Keratinocyte (primary cell): ENCODE results near the gene POLD2. TPM values are rescaled to one million over a fixed set of nuclear protein-coding genes. Genes with fewer than 3 reads are reported as not detected.

Experiments
- DNase-seq: peaks from one replicate; pipeline ENCODE4 v3.0.0-alpha.2; 2011; ENCODE audit warnings: low read depth, missing footprints, low spot score
- FAIRE-seq: peaks from 2 replicates; lab custom pipeline; 2011; peaks lifted over from hg19 to GRCh38; lab: Jason Lieb, UNC
- H2AFZ ChIP-seq: 2 replicates; pipeline ENCODE4 v1.6.0; 2012; ENCODE audit warnings: low read length, control low read depth, inconsistent platforms; ENCODE audit not compliant: control insufficient read depth
- H3K27ac ChIP-seq: 2 replicates; pipeline ENCODE4 v1.5.1; 2011; ENCODE audit warnings: low read length; ENCODE audit not compliant: control insufficient read depth, insufficient read depth
- H3K27me3 ChIP-seq: 3 replicates; pipeline ENCODE4 v1.6.0; 2011; ENCODE audit warnings: low read length; ENCODE audit not compliant: control insufficient read depth, insufficient read depth; ENCODE audit errors: extremely low read depth
- H3K36me3 ChIP-seq, 2 experiments: 2 replicates in 1 of 2; 3 replicates in 1 of 2; pipeline ENCODE4 v1.5.1; 2011; ENCODE audit warnings: low read length in 2 of 2, mild to moderate bottlenecking in 1 of 2; ENCODE audit not compliant: control insufficient read depth in 2 of 2, insufficient read depth in 2 of 2; ENCODE audit errors: extremely low read depth in 1 of 2
- H3K4me1 ChIP-seq: 3 replicates; pipeline ENCODE4 v1.5.1; 2011; ENCODE audit warnings: low read length; ENCODE audit not compliant: control insufficient read depth, insufficient read depth; ENCODE audit errors: extremely low read depth
- H3K4me2 ChIP-seq: 3 replicates; pipeline ENCODE4 v1.6.0; 2011; ENCODE audit warnings: low read depth, low read length; ENCODE audit not compliant: control insufficient read depth, insufficient read depth; ENCODE audit errors: extremely low read depth
- H3K4me3 ChIP-seq, 3 experiments: fragments of 200-600 bp in 1 of 3; sonication (generic) in 1 of 3; 2 replicates in 2 of 3; 3 replicates in 1 of 3; pipeline ENCODE4 v1.5.1; 2011 to 2016; ENCODE audit warnings: low read length in 3 of 3, mild to moderate bottlenecking in 3 of 3, control low read depth in 2 of 3, inconsistent platforms in 1 of 3, low read depth in 1 of 3, mixed read lengths in 1 of 3, mixed run types in 1 of 3, moderate library complexity in 1 of 3; ENCODE audit not compliant: control insufficient read depth in 2 of 3, insufficient read depth in 2 of 3; ENCODE audit errors: extremely low read depth in 1 of 3
- H3K79me2 ChIP-seq: 2 replicates; pipeline ENCODE4 v1.6.0; 2012; ENCODE audit warnings: low read length; ENCODE audit not compliant: control insufficient read depth, insufficient read depth
- H3K9ac ChIP-seq: 3 replicates; pipeline ENCODE4 v1.6.0; 2011; ENCODE audit warnings: low read length; ENCODE audit not compliant: control insufficient read depth, insufficient read depth; ENCODE audit errors: extremely low read depth
- H3K9me1 ChIP-seq: 3 replicates; pipeline ENCODE4 v1.6.0; 2011; ENCODE audit warnings: low read length; ENCODE audit not compliant: control insufficient read depth, insufficient read depth; ENCODE audit errors: extremely low read depth
- H3K9me3 ChIP-seq: 2 replicates; pipeline ENCODE4 v1.5.1; 2012; ENCODE audit warnings: low read depth, low read length; ENCODE audit not compliant: control insufficient read depth
- H4K20me1 ChIP-seq: 3 replicates; pipeline ENCODE4 v1.6.0; 2011; ENCODE audit warnings: low read length; ENCODE audit not compliant: control insufficient read depth, insufficient read depth; ENCODE audit errors: extremely low read depth
- EZH2 ChIP-seq: IDR thresholded peaks from one replicate; pipeline ENCODE4 v1.6.1; 2012; ENCODE audit warnings: inconsistent platforms, mild to moderate bottlenecking, low read length, moderate library complexity
- dilution Hi-C: fragments of 300-500 bp; cut with MboI; formaldehyde crosslinking; loops from one replicate; pipeline ENCODE4 v1.7.0; 2020; ENCODE audit warnings: low sequenced_read_pairs; ENCODE audit not compliant: extremely low pct_ligation_motif_present
- polyA plus RNA-seq, 5 experiments: library from polyadenylated mRNA; depleted of rRNA in 3 of 5; stranded (reverse) in 3 of 5; stranded (forward) in 1 of 5; unstranded in 1 of 5; fragments of >200 nt; gene quantifications; 1 replicate in 1 of 5; 2 replicates in 3 of 5; 3 replicates in 1 of 5; pipeline versions ENCODE4 v1.2.1 to v1.2.3, GENCODE V29; 2011 to 2012; ENCODE audit warnings: missing spikeins in 2 of 5, low read depth in 1 of 5, low replicate concordance in 1 of 5
- TF ChIP-seq, protein P1 (sequence below), 3 experiments: IDR thresholded peaks in 1 of 3; conservative IDR thresholded peaks in 1 of 3; optimal IDR thresholded peaks in 1 of 3; 2 replicates in 2 of 3; 3 replicates in 1 of 3; pipeline versions ENCODE3 to v1.5.1; 2011; ENCODE audit warnings: low read length in 3 of 3, mild to moderate bottlenecking in 3 of 3, moderate library complexity in 2 of 3, control low read depth in 1 of 3, inconsistent platforms in 1 of 3; ENCODE audit not compliant: insufficient read depth in 2 of 3; ENCODE audit errors: extremely low read depth in 1 of 3

POLD2 gene
- polyA plus RNA-seq, 1 donor (not counting 4 experiments of a cell fraction or from before 2014, with no cell fraction given), result 158 TPM

DNA sequence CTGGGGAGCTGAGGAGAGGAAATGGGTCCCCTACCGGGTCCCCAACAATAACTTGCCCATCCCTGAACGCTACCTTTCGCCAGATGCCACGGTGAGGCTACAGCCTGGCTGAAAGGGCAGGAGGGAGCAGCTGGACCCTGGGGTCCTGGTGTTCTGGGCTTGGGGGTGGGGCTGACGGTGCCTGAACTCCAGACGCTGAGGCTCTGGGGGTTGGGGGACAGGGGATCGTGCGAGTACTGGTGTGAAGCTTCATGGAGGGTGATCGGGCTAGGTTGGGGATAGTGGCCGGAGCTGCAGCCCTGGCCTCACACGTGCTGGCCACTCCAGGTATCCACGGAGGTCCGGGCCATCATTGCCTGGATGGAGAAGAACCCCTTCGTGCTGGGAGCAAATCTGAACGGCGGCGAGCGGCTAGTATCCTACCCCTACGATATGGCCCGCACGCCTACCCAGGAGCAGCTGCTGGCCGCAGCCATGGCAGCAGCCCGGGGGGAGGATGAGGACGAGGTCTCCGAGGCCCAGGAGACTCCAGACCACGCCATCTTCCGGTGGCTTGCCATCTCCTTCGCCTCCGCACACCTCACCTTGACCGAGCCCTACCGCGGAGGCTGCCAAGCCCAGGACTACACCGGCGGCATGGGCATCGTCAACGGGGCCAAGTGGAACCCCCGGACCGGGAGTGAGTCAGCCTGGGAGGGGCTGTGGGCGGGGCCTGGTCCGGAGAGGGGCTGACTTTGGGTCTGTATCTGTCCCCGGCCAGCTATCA, 10.9 kb downstream of the POLD2 start:
- H3K9ac ChIP-seq, result no peak overlapping the region
- no peaks in the 10 kb centered on the region for H3K9me1 ChIP-seq
- dilution Hi-C loops, result no loop called here
- DNase-seq, result no peak
- H2AFZ ChIP-seq, result no peak overlapping the region
- H3K79me2 ChIP-seq, result no peaks in the 10 kb centered on the region
- H4K20me1 ChIP-seq, result no peaks in the 10 kb centered on the region
- no peak overlapping the region for H3K27ac ChIP-seq
- no peak for TF ChIP-seq EZH2
- TF ChIP-seq, protein P1, sequence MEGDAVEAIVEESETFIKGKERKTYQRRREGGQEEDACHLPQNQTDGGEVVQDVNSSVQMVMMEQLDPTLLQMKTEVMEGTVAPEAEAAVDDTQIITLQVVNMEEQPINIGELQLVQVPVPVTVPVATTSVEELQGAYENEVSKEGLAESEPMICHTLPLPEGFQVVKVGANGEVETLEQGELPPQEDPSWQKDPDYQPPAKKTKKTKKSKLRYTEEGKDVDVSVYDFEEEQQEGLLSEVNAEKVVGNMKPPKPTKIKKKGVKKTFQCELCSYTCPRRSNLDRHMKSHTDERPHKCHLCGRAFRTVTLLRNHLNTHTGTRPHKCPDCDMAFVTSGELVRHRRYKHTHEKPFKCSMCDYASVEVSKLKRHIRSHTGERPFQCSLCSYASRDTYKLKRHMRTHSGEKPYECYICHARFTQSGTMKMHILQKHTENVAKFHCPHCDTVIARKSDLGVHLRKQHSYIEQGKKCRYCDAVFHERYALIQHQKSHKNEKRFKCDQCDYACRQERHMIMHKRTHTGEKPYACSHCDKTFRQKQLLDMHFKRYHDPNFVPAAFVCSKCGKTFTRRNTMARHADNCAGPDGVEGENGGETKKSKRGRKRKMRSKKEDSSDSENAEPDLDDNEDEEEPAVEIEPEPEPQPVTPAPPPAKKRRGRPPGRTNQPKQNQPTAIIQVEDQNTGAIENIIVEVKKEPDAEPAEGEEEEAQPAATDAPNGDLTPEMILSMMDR (optimal IDR thresholded peaks at IDR 0.05 in 1 of 3, IDR thresholded peaks at IDR 0.05 in 1 of 3, conservative IDR thresholded peaks at IDR 0.05 in 1 of 3; ENCODE audit: extremely low read depth in 1 of 3, insufficient read depth in 2 of 3, low read length in 3 of 3), result no peak
- no peak overlapping the region for H3K4me3 ChIP-seq
- no peak for FAIRE-seq
- peaks cover 4 to 21% of the 10 kb centered on the region in 2 experiments for H3K36me3 ChIP-seq
- no peaks in the 10 kb centered on the region for H3K4me1 ChIP-seq
- H3K4me2 ChIP-seq, result no peak overlapping the region
- no peaks in the 10 kb centered on the region for H3K9me3 ChIP-seq
- no peaks in the 10 kb centered on the region for H3K27me3 ChIP-seq

DNA sequence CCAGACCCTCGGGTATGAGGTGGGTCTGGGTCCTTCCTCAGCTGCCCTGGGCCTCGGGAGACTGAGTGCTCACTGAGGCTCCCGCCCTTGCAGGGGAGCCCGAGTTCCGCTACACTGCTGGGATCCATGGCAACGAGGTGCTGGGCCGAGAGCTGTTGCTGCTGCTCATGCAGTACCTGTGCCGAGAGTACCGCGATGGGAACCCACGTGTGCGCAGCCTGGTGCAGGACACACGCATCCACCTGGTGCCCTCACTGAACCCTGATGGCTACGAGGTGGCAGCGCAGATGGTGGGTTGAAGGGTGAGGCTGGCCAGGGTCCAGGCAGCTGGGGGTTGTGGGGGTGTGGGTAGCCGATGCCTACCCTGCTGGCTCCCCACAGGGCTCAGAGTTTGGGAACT, 11.6 kb downstream of the POLD2 start:
- no peaks in the 10 kb centered on the region for H3K79me2 ChIP-seq
- no peaks in the 10 kb centered on the region for H3K9me3 ChIP-seq
- H3K36me3 ChIP-seq, result peaks cover 4 to 17% of the 10 kb centered on the region in 2 experiments
- H4K20me1 ChIP-seq, result no peaks in the 10 kb centered on the region
- H3K4me3 ChIP-seq, result no peak overlapping the region
- DNase-seq, result no peak
- TF ChIP-seq, protein P1 (optimal IDR thresholded peaks at IDR 0.05 in 1 of 3, IDR thresholded peaks at IDR 0.05 in 1 of 3, conservative IDR thresholded peaks at IDR 0.05 in 1 of 3; ENCODE audit: extremely low read depth in 1 of 3, insufficient read depth in 2 of 3, low read length in 3 of 3), result no peak
- TF ChIP-seq EZH2, result no peak
- FAIRE-seq, result no peak
- dilution Hi-C loops, result no loop called here
- H3K27ac ChIP-seq, result no peak overlapping the region
- no peaks in the 10 kb centered on the region for H3K27me3 ChIP-seq
- no peaks in the 10 kb centered on the region for H3K4me1 ChIP-seq
- no peaks in the 10 kb centered on the region for H3K9me1 ChIP-seq
- no peak overlapping the region for H3K9ac ChIP-seq
- H3K4me2 ChIP-seq, result no peak overlapping the region
- H2AFZ ChIP-seq, result no peak overlapping the region
